Measurements from ENCODE around the gene EP400.

The EP400 gene

GRCh38 chr12:131949431-131950181, at the start of gene EP400:
Gene EP400 (plus strand): TSS chr12:131949942. CDS start chr12:131960620, 10,678 bp downstream.
- Histone ChIP-seq H3K9me3 (ENCODE audit: control insufficient read depth in 2 of 2, low read length in 2 of 2) (no peaks in the 10 kb centered on the region), H3K4me3 (ENCODE audit: low read length in 2 of 2) (peak within 1 kb of the TSS; percentile 69 to 85), H3K27me3 (ENCODE audit: control insufficient read depth in 2 of 2, insufficient read depth in 2 of 2, low read length in 2 of 2) (no peaks in the 10 kb centered on the region), H3K4me1 (ENCODE audit: control insufficient read depth in 2 of 2, insufficient read depth in 2 of 2, low read length in 2 of 2) (peaks cover 5 to 10% of the 10 kb centered on the region in 2 donors), H3K27ac (ENCODE audit: low read depth in 2 of 2, low read length in 2 of 2) (peak within 1 kb of the TSS; percentile 51 to 79), H3K36me3 (ENCODE audit: control insufficient read depth in 2 of 2, insufficient read depth in 2 of 2, low read length in 2 of 2) (peaks cover 0 to 6% of the 10 kb centered on the region in 2 donors), H3K9ac (ENCODE audit: low read depth in 1 of 2, low read length in 2 of 2) (peak within 1 kb of the TSS; percentile 70 to 84)

GRCh38 chr12:131900397-131900796, 49.3 kb upstream of the EP400 start:
- Histone ChIP-seq H3K27me3 (ENCODE audit: control insufficient read depth in 2 of 2, insufficient read depth in 2 of 2, low read length in 2 of 2) (no peaks in the 10 kb centered on the region), H3K27ac (ENCODE audit: low read depth in 2 of 2, low read length in 2 of 2) (no peak overlapping the region), H3K36me3 (ENCODE audit: control insufficient read depth in 2 of 2, insufficient read depth in 2 of 2, low read length in 2 of 2) (peaks cover 0 to 8% of the 10 kb centered on the region in 2 donors), H3K4me1 (ENCODE audit: control insufficient read depth in 2 of 2, insufficient read depth in 2 of 2, low read length in 2 of 2) (peaks cover 21 to 24% of the 10 kb centered on the region in 2 donors), H3K9me3 (ENCODE audit: control insufficient read depth in 2 of 2, low read length in 2 of 2) (no peaks in the 10 kb centered on the region), H3K9ac (ENCODE audit: low read depth in 1 of 2, low read length in 2 of 2) (no peak overlapping the region), H3K4me3 (ENCODE audit: low read length in 2 of 2) (no peak overlapping the region)

GRCh38 chr12:131901431-131902331, 48.1 kb upstream of the EP400 start:
- no peak overlapping the region for H3K4me3 ChIP-seq (ENCODE audit: low read length in 2 of 2)
- no peak overlapping the region for H3K27ac ChIP-seq (ENCODE audit: low read depth in 2 of 2, low read length in 2 of 2)
- H3K9me3 ChIP-seq (ENCODE audit: control insufficient read depth in 2 of 2, low read length in 2 of 2), result no peaks in the 10 kb centered on the region
- no peak overlapping the region for H3K9ac ChIP-seq (ENCODE audit: low read depth in 1 of 2, low read length in 2 of 2)
- H3K27me3 ChIP-seq (ENCODE audit: control insufficient read depth in 2 of 2, insufficient read depth in 2 of 2, low read length in 2 of 2), result no peaks in the 10 kb centered on the region
- peaks cover 0 to 8% of the 10 kb centered on the region in 2 donors for H3K36me3 ChIP-seq (ENCODE audit: control insufficient read depth in 2 of 2, insufficient read depth in 2 of 2, low read length in 2 of 2)
- H3K4me1 ChIP-seq (ENCODE audit: control insufficient read depth in 2 of 2, insufficient read depth in 2 of 2, low read length in 2 of 2), result peaks cover 10 to 14% of the 10 kb centered on the region in 2 donors

GRCh38 chr12:131902332-131903241, 47.2 kb upstream of the EP400 start:
- H3K27ac ChIP-seq (ENCODE audit: low read depth in 2 of 2, low read length in 2 of 2), result no peak overlapping the region
- H3K4me1 ChIP-seq (ENCODE audit: control insufficient read depth in 2 of 2, insufficient read depth in 2 of 2, low read length in 2 of 2), result peaks cover 6 to 8% of the 10 kb centered on the region in 2 donors
- no peaks in the 10 kb centered on the region for H3K27me3 ChIP-seq (ENCODE audit: control insufficient read depth in 2 of 2, insufficient read depth in 2 of 2, low read length in 2 of 2)
- no peak overlapping the region for H3K9ac ChIP-seq (ENCODE audit: low read depth in 1 of 2, low read length in 2 of 2)
- no peaks in the 10 kb centered on the region for H3K9me3 ChIP-seq (ENCODE audit: control insufficient read depth in 2 of 2, low read length in 2 of 2)
- no peak overlapping the region for H3K4me3 ChIP-seq (ENCODE audit: low read length in 2 of 2)
- H3K36me3 ChIP-seq (ENCODE audit: control insufficient read depth in 2 of 2, insufficient read depth in 2 of 2, low read length in 2 of 2), result peaks cover 0 to 6% of the 10 kb centered on the region in 2 donors

- Histone ChIP-seq H3K9ac (ENCODE audit: low read depth in 1 of 2, low read length in 2 of 2) (no peak overlapping the region), H3K27ac (ENCODE audit: low read depth in 2 of 2, low read length in 2 of 2) (no peak overlapping the region), H3K27me3 (ENCODE audit: control insufficient read depth in 2 of 2, insufficient read depth in 2 of 2, low read length in 2 of 2) (no peaks in the 10 kb centered on the region), H3K4me1 (ENCODE audit: control insufficient read depth in 2 of 2, insufficient read depth in 2 of 2, low read length in 2 of 2) (peaks cover 6 to 8% of the 10 kb centered on the region in 2 donors), H3K4me3 (ENCODE audit: low read length in 2 of 2) (no peak overlapping the region), H3K36me3 (ENCODE audit: control insufficient read depth in 2 of 2, insufficient read depth in 2 of 2, low read length in 2 of 2) (peaks cover 0 to 5% of the 10 kb centered on the region in 2 donors), H3K9me3 (ENCODE audit: control insufficient read depth in 2 of 2, low read length in 2 of 2) (no peaks in the 10 kb centered on the region)
Measured at GRCh38 chr12:131903270-131904255, 46.2 kb upstream of the EP400 start.

- H3K9me3 ChIP-seq (ENCODE audit: control insufficient read depth in 2 of 2, low read length in 2 of 2), result no peaks in the 10 kb centered on the region
- H3K27ac ChIP-seq (ENCODE audit: low read depth in 2 of 2, low read length in 2 of 2), result no peak overlapping the region
- peaks cover 6 to 8% of the 10 kb centered on the region in 2 donors for H3K4me1 ChIP-seq (ENCODE audit: control insufficient read depth in 2 of 2, insufficient read depth in 2 of 2, low read length in 2 of 2)
- H3K9ac ChIP-seq (ENCODE audit: low read depth in 1 of 2, low read length in 2 of 2), result no peak overlapping the region
- H3K27me3 ChIP-seq (ENCODE audit: control insufficient read depth in 2 of 2, insufficient read depth in 2 of 2, low read length in 2 of 2), result no peaks in the 10 kb centered on the region
- no peak overlapping the region for H3K4me3 ChIP-seq (ENCODE audit: low read length in 2 of 2)
- peaks cover 5% of the 10 kb centered on the region in 2 donors for H3K36me3 ChIP-seq (ENCODE audit: control insufficient read depth in 2 of 2, insufficient read depth in 2 of 2, low read length in 2 of 2)
Measured at GRCh38 chr12:131904346-131904745, 45.4 kb upstream of the EP400 start.

GRCh38 chr12:131905081-131905629, 44.6 kb upstream of the EP400 start:
- no peaks in the 10 kb centered on the region for H3K27me3 ChIP-seq (ENCODE audit: control insufficient read depth in 2 of 2, insufficient read depth in 2 of 2, low read length in 2 of 2)
- peaks cover 10 to 12% of the 10 kb centered on the region in 2 donors for H3K36me3 ChIP-seq (ENCODE audit: control insufficient read depth in 2 of 2, insufficient read depth in 2 of 2, low read length in 2 of 2)
- no peaks in the 10 kb centered on the region for H3K9me3 ChIP-seq (ENCODE audit: control insufficient read depth in 2 of 2, low read length in 2 of 2)
- H3K9ac ChIP-seq (ENCODE audit: low read depth in 1 of 2, low read length in 2 of 2), result no peak overlapping the region
- H3K4me3 ChIP-seq (ENCODE audit: low read length in 2 of 2), result no peak overlapping the region
- peaks cover 6 to 8% of the 10 kb centered on the region in 2 donors for H3K4me1 ChIP-seq (ENCODE audit: control insufficient read depth in 2 of 2, insufficient read depth in 2 of 2, low read length in 2 of 2)
- no peak overlapping the region for H3K27ac ChIP-seq (ENCODE audit: low read depth in 2 of 2, low read length in 2 of 2)

- H3K9ac ChIP-seq (ENCODE audit: low read depth in 1 of 2, low read length in 2 of 2), result no peak overlapping the region
- H3K4me3 ChIP-seq (ENCODE audit: low read length in 2 of 2), result no peak overlapping the region
- no peak overlapping the region for H3K27ac ChIP-seq (ENCODE audit: low read depth in 2 of 2, low read length in 2 of 2)
- no peaks in the 10 kb centered on the region for H3K27me3 ChIP-seq (ENCODE audit: control insufficient read depth in 2 of 2, insufficient read depth in 2 of 2, low read length in 2 of 2)
- H3K36me3 ChIP-seq (ENCODE audit: control insufficient read depth in 2 of 2, insufficient read depth in 2 of 2, low read length in 2 of 2), result peaks cover 12 to 17% of the 10 kb centered on the region in 2 donors
- H3K4me1 ChIP-seq (ENCODE audit: control insufficient read depth in 2 of 2, insufficient read depth in 2 of 2, low read length in 2 of 2), result peaks cover 6 to 8% of the 10 kb centered on the region in 2 donors
- H3K9me3 ChIP-seq (ENCODE audit: control insufficient read depth in 2 of 2, low read length in 2 of 2), result no peaks in the 10 kb centered on the region
Measured at GRCh38 chr12:131905630-131906091, 44.1 kb upstream of the EP400 start.
